ENCODE measurements around the gene PCLO. TPM values are rescaled to one million over a fixed set of nuclear protein-coding genes. Genes with fewer than 3 reads are reported as not detected.

Gene PCLO
- total RNA-seq, 1 donor from 2014 or later = 17.4 TPM

- Mint-ChIP-seq H3K36me3 (ENCODE audit: unreplicated experiment) (peaks cover 4% of the 10 kb centered on the region), H3K27me3 (ENCODE audit: unreplicated experiment) (no peaks in the 10 kb centered on the region), H3K9me3 (ENCODE audit: unreplicated experiment) (peaks cover 4% of the 10 kb centered on the region), H3K27ac (ENCODE audit: unreplicated experiment) (peak overlapping the region; percentile 73), H3K4me1 (ENCODE audit: low read depth, unreplicated experiment) (peaks cover 19% of the 10 kb centered on the region), H3K4me3 (ENCODE audit: unreplicated experiment) (peak overlapping the region; percentile 0)
- TF ChIP-seq CTCF (IDR thresholded peaks at IDR 0.05; ENCODE audit: partially characterized antibody, unreplicated experiment) = no peak
- DNase-seq = no peak
Observed at GRCh38 chr7:83153419-83153818, 9.3 kb downstream of the PCLO start.

DNA sequence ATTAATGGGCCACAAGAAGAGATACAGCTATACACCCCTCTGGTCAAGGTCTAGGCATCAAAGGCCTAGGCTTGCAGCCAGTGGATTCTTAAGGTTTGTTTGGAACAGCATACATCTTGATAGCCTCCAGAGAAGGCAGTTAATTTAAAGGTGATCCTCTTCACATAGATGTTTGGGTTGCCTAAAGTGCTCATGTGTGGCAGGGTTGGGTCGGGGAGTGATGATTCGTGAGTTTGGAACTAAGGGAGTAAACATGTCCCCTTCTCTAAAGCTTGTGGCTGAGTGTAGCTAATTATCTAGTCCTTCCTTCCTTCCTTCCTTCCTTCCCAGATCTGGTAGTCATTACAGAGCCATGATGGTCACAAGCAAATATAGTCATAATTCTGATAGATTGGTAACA lies 12.4 kb downstream of the PCLO start:
- Mint-ChIP-seq H3K27me3 (ENCODE audit: unreplicated experiment) (peaks cover 3% of the 10 kb centered on the region), H3K4me3 (ENCODE audit: unreplicated experiment) (no peak overlapping the region), H3K4me1 (ENCODE audit: low read depth, unreplicated experiment) (peaks cover 15% of the 10 kb centered on the region), H3K9me3 (ENCODE audit: unreplicated experiment) (peaks cover 4% of the 10 kb centered on the region), H3K27ac (ENCODE audit: unreplicated experiment) (no peak overlapping the region), H3K36me3 (ENCODE audit: unreplicated experiment) (peaks cover 4% of the 10 kb centered on the region)
- TF ChIP-seq CTCF (IDR thresholded peaks at IDR 0.05; ENCODE audit: partially characterized antibody, unreplicated experiment) = no peak
- DNase-seq = no peak

DNA sequence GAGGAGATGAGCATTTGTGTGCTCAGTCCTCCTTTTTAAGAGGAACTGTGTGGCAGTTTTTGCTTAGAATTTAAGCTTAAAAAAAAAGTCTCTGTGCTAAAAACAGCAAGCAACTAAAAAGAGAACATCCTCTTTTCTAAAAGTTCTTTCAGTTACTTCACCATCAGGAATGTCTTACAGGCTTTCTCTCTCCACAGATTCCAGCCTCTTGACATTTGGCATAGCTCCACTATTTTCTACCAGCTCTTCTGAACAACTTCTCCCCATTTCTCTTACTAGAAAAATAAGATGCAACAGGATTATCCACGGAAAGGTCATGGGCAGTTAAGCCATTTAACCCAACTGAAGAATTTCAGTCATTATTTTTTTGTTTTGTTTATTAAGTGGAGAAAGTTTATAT lies 13.2 kb downstream of the PCLO start:
- DNase-seq = no peak
- H3K4me3 Mint-ChIP-seq (ENCODE audit: unreplicated experiment) = no peak overlapping the region
- H3K9me3 Mint-ChIP-seq (ENCODE audit: unreplicated experiment) = no peaks in the 10 kb centered on the region
- H3K27ac Mint-ChIP-seq (ENCODE audit: unreplicated experiment) = no peak overlapping the region
- no peaks in the 10 kb centered on the region for H3K36me3 Mint-ChIP-seq (ENCODE audit: unreplicated experiment)
- H3K27me3 Mint-ChIP-seq (ENCODE audit: unreplicated experiment) = peaks cover 3% of the 10 kb centered on the region
- H3K4me1 Mint-ChIP-seq (ENCODE audit: low read depth, unreplicated experiment) = peaks cover 9% of the 10 kb centered on the region
- TF ChIP-seq CTCF (IDR thresholded peaks at IDR 0.05; ENCODE audit: partially characterized antibody, unreplicated experiment) = no peak

GRCh38 chr7:83148776-83149175 lies 13.9 kb downstream of the PCLO start:
- Mint-ChIP-seq H3K27ac (ENCODE audit: unreplicated experiment) (no peak overlapping the region), H3K4me3 (ENCODE audit: unreplicated experiment) (no peak overlapping the region)

GRCh38 chr7:83143107-83143506 lies 19.6 kb downstream of the PCLO start:
- Mint-ChIP-seq H3K27me3 (ENCODE audit: unreplicated experiment) (peaks cover 2% of the 10 kb centered on the region), H3K9me3 (ENCODE audit: unreplicated experiment) (no peaks in the 10 kb centered on the region), H3K4me1 (ENCODE audit: low read depth, unreplicated experiment) (no peaks in the 10 kb centered on the region), H3K4me3 (ENCODE audit: unreplicated experiment) (no peak overlapping the region), H3K36me3 (ENCODE audit: unreplicated experiment) (no peaks in the 10 kb centered on the region), H3K27ac (ENCODE audit: unreplicated experiment) (no peak overlapping the region)
- DNase-seq = no peak
- TF ChIP-seq CTCF (IDR thresholded peaks at IDR 0.05; ENCODE audit: partially characterized antibody, unreplicated experiment) = no peak

More at GRCh38 chr7:83148776-83149175, 13.9 kb downstream of the PCLO start:
- peaks cover 4% of the 10 kb centered on the region for H3K4me1 Mint-ChIP-seq (ENCODE audit: low read depth, unreplicated experiment)
- H3K9me3 Mint-ChIP-seq (ENCODE audit: unreplicated experiment) = no peaks in the 10 kb centered on the region
- no peak for TF ChIP-seq CTCF (IDR thresholded peaks at IDR 0.05; ENCODE audit: partially characterized antibody, unreplicated experiment)
- H3K27me3 Mint-ChIP-seq (ENCODE audit: unreplicated experiment) = peaks cover 3% of the 10 kb centered on the region
- no peak for DNase-seq
- H3K36me3 Mint-ChIP-seq (ENCODE audit: unreplicated experiment) = no peaks in the 10 kb centered on the region

Measured in glutamatergic neuron (in vitro differentiated cells).